PC-9 (cell line): ENCODE data around the gene SLC35E2B.

Experiments
- CTCF ChIP-seq: fragments of 200-600 bp; sonication (generic); conservative IDR thresholded peaks from 2 replicates; pipeline ENCODE4 v1.6.1; 2017; ENCODE audit warnings: mixed run types, antibody characterized with exemption, mild to moderate bottlenecking, moderate library complexity
- EZH2 ChIP-seq: fragments of 200-600 bp; sonication (generic); IDR thresholded peaks from 2 replicates; pipeline ENCODE4 v1.8.0; 2017; ENCODE audit warnings: antibody characterized with exemption, low read depth

GRCh38 chr1:1703796-1704195 lies 11.2 kb upstream of the SLC35E2B start:
- TF ChIP-seq CTCF: no peak
- no peak for TF ChIP-seq EZH2
